Glomerular endothelial cell (primary cell): ENCODE results near the gene EEFSEC. TPM values are rescaled to one million over a fixed set of nuclear protein-coding genes. Genes with fewer than 3 reads are reported as not detected.

Source experiments
- DNase-seq: peaks from one replicate; pipeline ENCODE4 v3.0.0-alpha.2; 2011; ENCODE audit warnings: low read depth, low spot score; ENCODE audit errors: extremely low read depth
- total RNA-seq: library from RNA; depleted of rRNA; stranded (reverse); fragments of >200 nt; gene quantifications from 2 replicates; pipeline ENCODE4 v1.2.3, GENCODE V29; 2015

Gene EEFSEC
- total RNA-seq, 1 donor from 2014 or later = 15.6 TPM

- DNase-seq = no peak
Measured at GRCh38 chr3:128432971-128433836, 279.9 kb downstream of the EEFSEC start.

DNA sequence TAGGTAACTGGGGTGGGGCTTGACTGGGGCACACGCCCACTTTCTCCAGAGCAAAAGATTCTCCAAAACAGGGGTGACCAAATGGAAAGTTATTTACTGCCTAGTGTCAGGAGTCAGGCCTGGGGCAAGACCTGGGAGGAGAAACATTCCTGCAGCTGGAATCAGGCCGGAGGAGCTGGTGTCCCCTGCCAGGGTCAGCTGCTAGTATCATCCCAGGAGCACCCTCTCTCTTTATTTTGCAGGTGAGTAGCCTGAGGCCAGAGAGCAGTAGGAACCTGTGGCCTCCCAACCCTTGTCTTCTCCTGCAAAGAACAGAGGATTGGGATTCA is 280.5 kb downstream of the EEFSEC start:
- no peak for DNase-seq

DNA sequence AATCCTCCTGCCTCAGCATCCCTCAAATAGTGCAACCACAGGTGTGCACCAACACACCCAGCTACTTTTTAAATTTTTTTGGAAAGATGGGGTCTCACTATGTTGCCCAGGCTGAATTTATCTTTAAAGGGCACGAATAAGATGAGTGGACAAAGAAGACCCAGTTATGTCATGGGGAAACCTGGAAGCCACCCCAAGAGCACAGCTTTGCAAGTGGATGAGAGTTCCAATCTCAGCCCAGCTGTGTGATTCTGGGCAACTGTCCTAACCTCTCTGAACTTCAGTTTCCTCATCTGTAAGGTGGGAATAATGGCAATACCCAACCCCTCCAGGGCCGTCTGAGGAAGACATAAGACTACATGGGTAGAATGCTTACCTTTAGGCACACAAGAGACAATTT is 281.2 kb downstream of the EEFSEC start:
- no peak for DNase-seq

DNA sequence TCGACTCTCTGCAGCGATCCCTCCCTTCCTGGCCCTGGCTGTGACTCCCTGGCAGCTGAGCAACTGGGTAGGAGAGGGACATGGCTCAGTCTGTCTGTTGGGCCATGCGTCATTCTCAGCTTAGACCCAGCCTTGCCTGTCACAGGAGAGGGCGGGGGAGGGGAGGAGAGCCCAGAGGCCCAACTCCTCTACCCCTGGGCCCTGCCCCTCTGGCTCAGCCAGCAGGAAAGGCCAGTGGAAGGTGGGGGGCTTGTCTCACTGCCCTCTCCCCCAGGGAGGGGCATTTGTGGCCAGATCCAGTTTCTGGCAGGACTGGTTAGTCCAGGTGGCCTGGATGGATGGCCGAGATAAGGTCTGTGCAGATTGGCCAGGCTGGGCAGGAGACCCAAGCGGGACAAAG is 281.8 kb downstream of the EEFSEC start:
- no peak for DNase-seq

GRCh38 chr3:128435561-128435960 is 282.3 kb downstream of the EEFSEC start:
- DNase-seq = no peak

DNA sequence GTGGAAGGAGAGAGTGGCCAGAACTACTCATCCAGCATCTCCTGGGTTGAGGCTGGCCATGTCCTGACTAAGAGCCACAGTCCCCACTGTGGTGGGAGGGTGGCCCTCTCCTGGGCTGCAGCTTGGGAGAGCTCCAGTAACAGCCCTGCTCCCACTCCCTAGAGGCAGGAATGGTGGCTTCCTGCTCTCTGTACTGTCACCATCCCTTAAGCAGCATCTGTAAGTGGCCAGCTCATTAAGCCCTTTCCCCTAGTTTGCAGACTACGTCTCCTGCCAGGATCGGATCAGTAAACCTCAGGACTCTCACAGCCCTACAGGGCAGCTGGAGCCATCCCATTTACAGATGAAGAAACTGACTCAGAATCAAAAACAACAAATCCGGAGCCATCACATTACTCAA is 282.9 kb downstream of the EEFSEC start:
- no peak for DNase-seq

DNA sequence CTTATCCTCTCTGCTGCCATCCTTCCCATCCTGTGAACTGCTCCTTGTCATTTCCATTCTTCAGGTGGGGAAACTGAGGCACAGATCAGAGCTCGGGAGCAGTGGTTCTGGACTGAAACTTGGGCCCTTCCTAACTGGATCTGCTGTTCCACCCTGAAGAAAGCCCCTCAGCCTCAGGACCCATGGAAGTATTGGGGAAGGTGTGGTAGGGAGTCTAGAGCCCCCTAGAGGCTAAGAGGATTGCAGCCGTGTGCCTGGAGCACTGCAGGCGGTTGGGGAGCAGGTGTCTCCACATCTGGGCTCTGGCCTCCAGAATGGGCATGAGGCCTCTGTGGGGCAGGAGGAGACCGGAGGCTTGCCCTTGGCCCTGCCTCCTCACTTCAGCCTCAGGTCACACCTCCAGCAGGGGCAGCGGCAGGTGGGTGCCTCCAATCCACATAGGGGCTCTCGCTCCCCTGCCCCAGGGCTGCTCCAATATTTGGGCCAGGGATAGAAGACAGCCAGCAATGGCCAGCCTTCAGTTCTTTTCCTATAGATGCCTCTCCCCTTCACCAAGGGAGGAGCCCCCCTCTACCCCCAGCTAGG is 285.3 kb downstream of the EEFSEC start:
- DNase-seq = no peak

GRCh38 chr3:128439226-128439625 is 285.9 kb downstream of the EEFSEC start:
- DNase-seq = no peak

GRCh38 chr3:128442070-128442469 is 288.8 kb downstream of the EEFSEC start:
- DNase-seq = no peak

DNA sequence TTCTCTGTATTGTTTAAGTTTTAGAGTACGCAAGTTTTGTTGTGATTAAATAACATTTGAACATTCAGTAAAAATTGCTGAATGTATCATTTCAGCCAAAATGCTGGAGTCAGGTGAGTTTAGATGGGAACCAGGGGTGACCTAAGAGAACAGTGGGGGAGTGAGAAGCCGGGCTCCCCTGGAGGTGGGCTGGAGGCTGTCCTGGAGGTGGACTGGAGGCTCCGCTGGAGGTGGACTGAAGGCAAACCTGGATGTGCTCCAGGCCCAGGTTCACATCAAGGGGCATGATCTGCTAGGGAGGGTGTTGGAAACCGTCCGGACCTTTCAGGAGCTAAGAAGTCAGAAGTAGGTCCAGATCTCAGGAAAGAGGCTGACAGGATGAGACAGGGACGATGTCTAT is 289.7 kb downstream of the EEFSEC start:
- DNase-seq = no peak

DNA sequence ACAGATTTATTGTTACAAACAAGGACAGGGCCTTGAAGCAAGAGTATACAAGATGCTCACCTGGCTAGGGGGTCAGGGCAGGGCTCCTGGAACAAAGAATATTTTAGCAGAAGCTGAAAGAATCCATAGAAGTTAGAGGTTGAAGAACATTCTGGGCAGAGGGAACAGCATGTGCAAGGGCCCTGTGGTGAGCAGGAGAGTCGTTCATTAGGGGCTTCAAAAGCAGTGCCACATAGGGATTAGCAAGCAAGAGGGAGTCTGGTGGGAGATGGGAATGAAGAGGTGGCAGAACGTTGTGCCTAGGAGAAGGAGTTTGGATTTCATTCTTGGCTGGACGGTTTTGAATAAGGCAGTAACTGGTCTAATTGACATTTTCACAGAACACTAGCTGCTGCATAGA is 290.5 kb downstream of the EEFSEC start:
- DNase-seq = no peak

DNA sequence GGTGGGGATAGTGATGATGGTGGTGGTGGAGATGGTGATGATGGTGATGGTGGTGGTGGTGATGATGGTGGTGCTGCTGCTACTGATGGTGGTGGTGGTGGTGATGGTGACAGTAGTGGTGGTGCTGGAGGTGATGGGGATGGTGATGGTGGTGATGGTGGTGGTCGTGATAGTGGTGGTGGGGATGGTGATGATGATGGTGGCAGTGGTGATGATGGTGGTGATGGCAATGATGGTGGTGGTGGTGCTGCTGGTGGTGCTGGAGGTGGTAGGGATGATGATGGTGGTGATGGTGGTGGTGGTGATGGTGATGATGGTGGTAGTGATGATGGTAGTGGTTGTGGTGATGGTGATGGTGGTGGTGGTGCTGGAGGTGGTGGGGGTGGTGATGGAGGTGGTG is 292.1 kb downstream of the EEFSEC start:
- DNase-seq = no peak

- DNase-seq = no peak
Measured at GRCh38 chr3:128446821-128447220, 293.5 kb downstream of the EEFSEC start.

DNA sequence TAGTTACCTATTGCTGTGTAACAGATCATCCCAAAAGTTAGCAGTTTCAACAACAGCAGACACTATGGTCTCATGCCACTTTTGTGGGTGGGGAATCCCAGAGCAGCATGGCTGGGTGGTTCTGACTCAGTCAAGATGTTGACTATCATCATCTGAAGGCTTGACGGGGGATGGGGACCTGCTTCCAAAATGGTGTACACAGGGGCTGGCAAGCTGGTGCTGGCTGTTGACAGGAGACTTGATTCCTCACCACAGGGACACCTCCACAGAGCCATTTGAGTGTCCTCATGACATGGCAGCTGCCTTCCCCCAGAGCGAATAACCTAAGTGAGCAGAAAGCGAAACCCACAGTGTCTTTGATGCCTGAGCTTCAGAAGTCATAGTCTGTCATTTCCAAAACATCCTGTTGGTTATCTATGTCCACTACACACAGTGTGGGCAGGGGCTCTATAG is 294.3 kb downstream of the EEFSEC start:
- DNase-seq = no peak

DNA sequence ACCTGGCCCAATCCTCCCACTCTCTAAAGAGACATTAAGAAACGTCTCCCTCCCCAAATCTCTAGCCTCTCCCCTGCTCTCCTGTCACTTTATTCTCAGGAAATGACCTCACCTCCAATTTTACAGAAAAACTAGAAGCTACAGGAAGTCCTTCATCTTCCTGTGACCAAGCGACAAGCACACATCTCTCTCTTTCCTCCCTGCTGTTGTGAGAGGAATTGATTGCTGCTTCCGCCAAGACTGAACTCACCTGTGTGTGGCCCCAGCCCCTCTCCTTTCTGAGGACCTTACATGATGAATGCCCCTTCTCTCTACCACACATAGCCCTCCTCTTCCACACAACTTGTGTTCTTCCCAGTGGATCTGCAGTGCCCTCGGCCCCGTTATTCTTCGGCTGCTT is 295.2 kb downstream of the EEFSEC start:
- DNase-seq = no peak

- no peak for DNase-seq
Measured at GRCh38 chr3:128449111-128449638, 295.9 kb downstream of the EEFSEC start.

GRCh38 chr3:128452120-128452519 is 298.8 kb downstream of the EEFSEC start:
- no peak for DNase-seq

DNA sequence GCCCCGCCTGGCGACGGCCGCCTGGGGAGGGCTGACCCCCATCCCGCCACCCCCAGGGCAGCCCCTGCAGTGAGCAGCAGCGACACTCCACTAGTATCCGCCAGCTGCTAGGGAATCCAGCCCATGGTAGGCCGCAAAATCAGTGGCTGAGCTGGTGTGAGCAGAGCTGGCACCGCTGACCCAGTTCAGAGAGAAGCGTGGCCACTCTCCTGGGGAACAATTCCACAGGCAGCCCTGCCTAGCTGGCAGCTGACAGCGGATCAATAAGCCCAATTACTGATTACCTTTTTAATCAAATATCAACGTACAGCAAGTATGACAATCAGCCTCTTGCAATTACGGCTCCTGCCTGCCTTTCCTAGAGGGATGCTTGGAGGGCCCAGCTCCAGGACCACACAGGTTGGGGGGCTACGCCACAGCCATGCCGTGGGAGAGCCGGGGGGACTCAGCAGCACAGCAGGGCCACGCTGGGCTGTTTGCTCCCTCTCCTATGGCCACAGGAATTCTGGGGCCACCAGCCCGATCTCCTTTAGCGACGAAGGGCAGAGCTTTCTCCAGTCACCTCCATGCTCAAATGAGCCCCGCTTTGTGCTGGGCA is 299.5 kb downstream of the EEFSEC start:
- no peak for DNase-seq

DNA sequence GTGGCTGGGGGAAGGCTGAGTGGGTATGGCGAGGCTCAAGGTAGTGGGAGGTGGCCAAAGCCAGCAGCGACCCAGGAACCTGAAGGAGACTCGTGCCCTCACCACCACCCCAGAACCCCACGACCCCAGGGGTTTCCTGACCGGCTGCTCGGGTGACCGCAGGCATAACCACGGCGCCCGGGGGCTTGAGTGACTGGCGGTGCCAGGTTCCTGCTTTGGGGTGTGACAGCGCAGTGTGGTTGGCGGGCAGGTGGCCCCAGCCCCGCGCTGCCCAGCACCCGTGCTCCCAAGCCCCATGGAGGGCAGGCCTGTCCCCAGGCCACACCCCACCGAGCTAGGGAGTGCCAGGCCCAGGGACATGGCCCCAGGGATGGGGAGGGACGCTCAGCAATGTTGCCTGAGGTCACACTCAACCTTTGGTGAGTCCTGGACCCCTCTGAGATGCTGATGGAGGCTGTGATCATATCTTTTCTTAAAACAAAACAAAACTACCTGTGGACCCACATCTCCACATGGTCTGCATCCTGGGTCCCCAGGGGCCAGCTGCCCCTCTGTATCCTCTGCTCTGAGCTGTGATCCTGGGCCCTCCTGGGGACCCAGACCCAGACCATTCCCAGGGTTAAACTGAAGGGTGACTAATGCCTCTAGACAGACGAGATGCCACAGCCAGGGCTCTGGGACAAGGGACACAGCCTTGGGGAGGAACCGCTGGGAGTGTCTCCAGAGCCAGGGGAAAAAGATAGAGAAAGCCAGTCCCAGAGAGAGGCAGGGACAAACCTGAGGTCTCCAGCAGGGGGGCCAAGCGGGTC is 300.4 kb downstream of the EEFSEC start:
- no peak for DNase-seq

DNA sequence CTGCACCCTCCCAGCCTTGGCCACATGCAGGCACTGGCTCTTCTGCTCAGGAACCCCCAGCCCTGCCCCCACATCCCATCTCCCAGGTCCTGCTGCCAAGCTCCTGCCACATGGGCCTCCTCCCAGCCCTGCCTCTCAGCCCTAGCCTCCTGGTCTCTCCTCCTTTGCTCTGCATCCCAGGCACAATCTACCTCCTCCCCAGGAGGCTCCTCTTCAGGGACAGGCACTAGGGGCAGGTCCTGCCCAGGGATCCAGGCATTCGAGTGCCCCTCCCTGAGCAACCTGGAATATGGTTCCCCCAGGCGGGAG is 301.0 kb downstream of the EEFSEC start:
- DNase-seq = no peak

- no peak for DNase-seq
Measured at GRCh38 chr3:128455116-128455515, 301.8 kb downstream of the EEFSEC start.
